Spleen (tissue), 11 donors: ENCODE data around the gene ESYT2. TPM values are rescaled to one million over a fixed set of nuclear protein-coding genes. Genes with fewer than 3 reads are reported as not detected.
A peak's percentile ranks its signal among the peaks of the same experiment; 100 is the strongest.

Experiments used
- DNase-seq: peaks from one replicate; pipeline ENCODE4 v3.0.0-alpha.2; 2020
- H3K27ac ChIP-seq, 8 donors: fragments of 200-600 bp; sonication (generic) in 7 of 8; 1 replicate in 4 of 8; 2 replicates in 4 of 8; pipeline versions ENCODE4 v1.5.0 to v1.8.0; 2016 to 2021; ENCODE audit warnings: inconsistent platforms in 4 of 8, mild to moderate bottlenecking in 4 of 8, moderate library complexity in 1 of 8
- H3K27me3 ChIP-seq, 7 donors: fragments of 200-600 bp; sonication (generic) in 6 of 7; replicated peaks in 1 of 7; 1 replicate in 4 of 7; 2 replicates in 3 of 7; pipeline versions ENCODE4 v1.5.0 to v1.8.0; 2016 to 2021; ENCODE audit warnings: inconsistent platforms in 3 of 7, mild to moderate bottlenecking in 1 of 7
- H3K36me3 ChIP-seq, 6 donors: fragments of 200-600 bp; sonication (generic) in 5 of 6; 1 replicate in 4 of 6; 2 replicates in 2 of 6; pipeline versions ENCODE4 v1.5.0 to v1.8.0; 2016 to 2021; ENCODE audit warnings: inconsistent platforms in 2 of 6
- H3K4me1 ChIP-seq, 6 donors: fragments of 200-600 bp; sonication (generic) in 5 of 6; 1 replicate in 3 of 6; 2 replicates in 3 of 6; pipeline versions ENCODE4 v1.5.0 to v1.8.0; 2016 to 2021; ENCODE audit warnings: inconsistent platforms in 3 of 6
- H3K4me3 ChIP-seq, 8 donors: fragments of 200-600 bp; sonication (generic) in 7 of 8; 1 replicate in 4 of 8; 2 replicates in 4 of 8; pipeline versions ENCODE4 v1.5.0 to v1.8.0; 2016 to 2021; ENCODE audit warnings: inconsistent platforms in 4 of 8, mild to moderate bottlenecking in 4 of 8, moderate library complexity in 2 of 8
- H3K9me3 ChIP-seq, 8 donors: fragments of 200-600 bp; sonication (generic) in 7 of 8; 1 replicate in 4 of 8; 2 replicates in 4 of 8; pipeline versions ENCODE4 v1.5.0 to v1.8.0; 2016 to 2021; ENCODE audit warnings: inconsistent platforms in 4 of 8
- CTCF ChIP-seq, 11 experiments: fragments of 200-600 bp in 7 of 11; fragments of 450-650 bp in 4 of 11; sonication (generic) in 4 of 11; IDR thresholded peaks in 8 of 11; conservative IDR thresholded peaks in 3 of 11; 1 replicate in 7 of 11; 2 replicates in 4 of 11; pipeline versions ENCODE4 v1.4.0 to v1.8.0; 2016 to 2021; ENCODE audit warnings: antibody characterized with exemption in 11 of 11, inconsistent platforms in 4 of 11, mild to moderate bottlenecking in 1 of 11
- POLR2A ChIP-seq, 3 donors: fragments of 450-650 bp; IDR thresholded peaks; one replicate each; pipeline ENCODE4 v1.5.1; 2017; ENCODE audit warnings: antibody characterized with exemption in 3 of 3, mild to moderate bottlenecking in 1 of 3
- POLR2AphosphoS5 ChIP-seq, 3 donors: sonication (generic); formaldehyde crosslinking; IDR thresholded peaks; one replicate each; pipeline ENCODE4 v1.5.1; 2017; ENCODE audit warnings: antibody characterized with exemption in 3 of 3
- WGBS, 5 donors: extraction: QIAGEN DNeasy Blood & Tissue Kit in 3 of 5; methylation state at CpG; one replicate each; pipeline versions ENCODE4 v1.1.5 to v1.1.7; 2013 to 2018; 5-methylcytosine and 5-hydroxymethylcytosine counted together
- intact Hi-C: fragments of 100-400 bp; cut with DNase I; formaldehyde crosslinking; loops from one replicate; pipeline ENCODE4 v1.15.0; 2023; ENCODE audit warnings: low total_unique reads
- polyA plus RNA-seq, 3 donors: library from polyadenylated mRNA; stranded (reverse); fragments of 200-250 nt; gene quantifications; one replicate each; pipeline ENCODE4 v1.2.1, GENCODE V29; 2013
- total RNA-seq, 7 donors: library from RNA; depleted of rRNA in 3 of 7; stranded (reverse); fragments of >200 nt in 3 of 7; fragmentation: NEBNext Ultra II Directional in 4 of 7; extraction: Animal tissue kit (Norgen Biotek cat#: 25700) in 4 of 7; gene quantifications; one replicate each; pipeline versions ENCODE4 v1.1.0 to v1.2.1, GENCODE V29; 2016 to 2021
- donor health status: healthy with polysubstance abuse.
- donor health status: DM: no; HTN: no; CAD: no; lungs with moderate emphysema.
- donor health status: DM: no; HTN: no; CAD: no.
- donor health status: Bipolar disorder and iron deficiency.
- donor health status: healthy.
- donor health status: DM: no; HTN: no; CAD: no.
- donor health status: DM: yes; HTN: yes; CAD: no.

The ESYT2 gene
- total and polyA plus RNA-seq, 10 donors, result 6.6 to 61.0 (median 45.9) TPM

- H3K27me3 ChIP-seq, result no peaks in the 10 kb centered on the region
- no peaks in the 10 kb centered on the region for H3K36me3 ChIP-seq
- intact Hi-C loops, result no loop called here
- H3K4me1 ChIP-seq, result no peaks in the 10 kb centered on the region
- H3K4me3 ChIP-seq, result no peak overlapping the region
- no peaks in the 10 kb centered on the region for H3K9me3 ChIP-seq
- WGBS, 5 donors, result 81 to 98% (median 92%) methylated on average over 5 of the region's 5 CpGs
- no peak for TF ChIP-seq POLR2A (IDR thresholded peaks at IDR 0.05)
- no peak for TF ChIP-seq CTCF (IDR thresholded peaks at IDR 0.05 in 8 of 11, conservative IDR thresholded peaks at IDR 0.05 in 3 of 11)
- no peak for TF ChIP-seq POLR2AphosphoS5 (IDR thresholded peaks at IDR 0.05)
- no peak for DNase-seq
- H3K27ac ChIP-seq, result no peak overlapping the region
Measured at GRCh38 chr7:158849442-158849767, 20.1 kb upstream of the ESYT2 start.

GRCh38 chr7:158847451-158847866 lies 18.1 kb upstream of the ESYT2 start:
- peak overlapping the region in 6 of 8 donors; percentile 1 to 64 (median 41) for H3K27ac ChIP-seq
- 70 to 88% (median 73%) methylated on average over 1 of the region's 1 CpG for WGBS, 5 donors

GRCh38 chr7:158846304-158846703 lies 17.0 kb upstream of the ESYT2 start:
- Histone ChIP-seq H3K27ac (no peak overlapping the region), H3K4me1 (no peaks in the 10 kb centered on the region), H3K9me3 (no peaks in the 10 kb centered on the region), H3K4me3 (no peak overlapping the region), H3K36me3 (no peaks in the 10 kb centered on the region), H3K27me3 (no peaks in the 10 kb centered on the region)
- no peak for DNase-seq
- intact Hi-C loops, result no loop called here
- no peak for TF ChIP-seq POLR2AphosphoS5 (IDR thresholded peaks at IDR 0.05)
- no peak for TF ChIP-seq CTCF (IDR thresholded peaks at IDR 0.05 in 8 of 11, conservative IDR thresholded peaks at IDR 0.05 in 3 of 11)
- no peak for TF ChIP-seq POLR2A (IDR thresholded peaks at IDR 0.05)

More at GRCh38 chr7:158847451-158847866, 18.1 kb upstream of the ESYT2 start:
- Histone ChIP-seq H3K4me3 (peak overlapping the region in 2 of 8 donors; percentile 1 to 37), H3K9me3 (no peaks in the 10 kb centered on the region), H3K36me3 (no peaks in the 10 kb centered on the region), H3K27me3 (no peaks in the 10 kb centered on the region), H3K4me1 (no peaks in the 10 kb centered on the region)
- TF ChIP-seq CTCF (IDR thresholded peaks at IDR 0.05 in 8 of 11, conservative IDR thresholded peaks at IDR 0.05 in 3 of 11) (no peak), POLR2AphosphoS5 (IDR thresholded peaks at IDR 0.05) (no peak), POLR2A (IDR thresholded peaks at IDR 0.05) (no peak)
- no peak for DNase-seq
- intact Hi-C loops, result no loop called here

- H3K27ac ChIP-seq, result no peak overlapping the region
- WGBS, 5 donors, result 51 to 66% (median 63%) methylated on average over 4 of the region's 4 CpGs
- no peaks in the 10 kb centered on the region for H3K9me3 ChIP-seq
- no peak for DNase-seq
- intact Hi-C loops, result no loop called here
- TF ChIP-seq POLR2A (IDR thresholded peaks at IDR 0.05) (no peak), POLR2AphosphoS5 (IDR thresholded peaks at IDR 0.05) (no peak), CTCF (IDR thresholded peaks at IDR 0.05 in 8 of 11, conservative IDR thresholded peaks at IDR 0.05 in 3 of 11) (no peak)
- H3K4me1 ChIP-seq, result no peaks in the 10 kb centered on the region
- H3K4me3 ChIP-seq, result no peak overlapping the region
- no peaks in the 10 kb centered on the region for H3K27me3 ChIP-seq
- no peaks in the 10 kb centered on the region for H3K36me3 ChIP-seq
Measured at GRCh38 chr7:158843771-158844170, 14.5 kb upstream of the ESYT2 start.
